A673 (cell line): ENCODE data around the gene GPR39. TPM values are rescaled to one million over a fixed set of nuclear protein-coding genes. Genes with fewer than 3 reads are reported as not detected.
"Not testable (repeated sequence)": the region's sequence is repeated elsewhere in the genome, so short reads cannot be mapped to it uniquely, and the experiment has no call there.

Experiments used
- BruUV-seq: library from RNA; stranded (reverse); fragments of 400-500 nt; replicated peaks from 2 replicates; lab custom pipeline; 2021; lab: Mats Ljungman, UMichigan
- CTCF ChIA-PET: fragments of 300-600 bp; sonication (Branson Sonifier 250); formaldehyde crosslinking; loops from one replicate; lab custom pipeline; 2022; ENCODE audit warnings: antibody characterized with exemption; lab: Charles Lee
- POLR2A ChIA-PET: fragments of 300-600 bp; sonication (Branson Sonifier 250); formaldehyde crosslinking; loops from one replicate; lab custom pipeline; 2022; ENCODE audit warnings: antibody characterized with exemption; ENCODE audit not compliant: low non-redundant PET; lab: Charles Lee
- DNase-seq: peaks from one replicate; pipeline ENCODE4 v3.0.0-alpha.2; 2015; ENCODE audit warnings: low spot score
- H3K27ac ChIP-seq: fragments of 200-600 bp; sonication (generic); 2 replicates; pipeline ENCODE4 v1.5.1; 2016; ENCODE audit warnings: mixed run types, low read depth, mild to moderate bottlenecking, mixed read lengths, antibody characterized with exemption, low read length; ENCODE audit not compliant: poor library complexity, severe bottlenecking
- H3K27me3 ChIP-seq: fragments of 200-600 bp; sonication (generic); replicated peaks from 2 replicates; pipeline ENCODE4 v1.6.1; 2017; ENCODE audit warnings: mixed run types, low read depth, mild to moderate bottlenecking, mixed read lengths, antibody characterized with exemption, low read length; ENCODE audit not compliant: insufficient read depth, poor library complexity
- H3K36me3 ChIP-seq: fragments of 200-600 bp; sonication (generic); 2 replicates; pipeline ENCODE4 v1.6.1; 2016; ENCODE audit warnings: mixed run types, mild to moderate bottlenecking, mixed read lengths, antibody characterized with exemption, low read length; ENCODE audit not compliant: insufficient read depth, poor library complexity, severe bottlenecking
- H3K4me1 ChIP-seq: fragments of 200-600 bp; sonication (generic); 2 replicates; pipeline ENCODE4 v1.6.1; 2017; ENCODE audit warnings: mixed run types, mild to moderate bottlenecking, mixed read lengths, antibody characterized with exemption, low read length; ENCODE audit not compliant: insufficient read depth, poor library complexity, severe bottlenecking
- H3K4me3 ChIP-seq: fragments of 200-600 bp; sonication (generic); 2 replicates; pipeline ENCODE4 v1.5.1; 2016; ENCODE audit warnings: low read depth, mixed run types, mild to moderate bottlenecking, mixed read lengths, low read length; ENCODE audit not compliant: poor library complexity, severe bottlenecking
- H3K9me3 ChIP-seq: fragments of 200-600 bp; sonication (generic); 2 replicates; pipeline ENCODE4 v1.6.1; 2016; ENCODE audit warnings: mixed run types, low read depth, mild to moderate bottlenecking, mixed read lengths, antibody characterized with exemption, low read length; ENCODE audit not compliant: poor library complexity, severe bottlenecking
- EZH2 ChIP-seq: fragments of 200-600 bp; sonication (generic); IDR thresholded peaks from 2 replicates; pipeline ENCODE4 v1.6.1; 2017; ENCODE audit warnings: borderline replicate concordance, low read depth, mild to moderate bottlenecking, mixed read lengths, antibody characterized with exemption, low read length; ENCODE audit not compliant: poor library complexity, severe bottlenecking
- intact Hi-C: fragments of 100-400 bp; cut with micrococcal nuclease; formaldehyde crosslinking; loops from one replicate; pipeline ENCODE4 v1.10.0; 2022; ENCODE audit not compliant: unreplicated experiment
- total RNA-seq: library from RNA; stranded (reverse); gene quantifications from 2 replicates; pipeline ENCODE4 v1.2.3, GENCODE V29; 2021
- TF ChIP-seq, protein P1 (sequence below): fragments of 300-800, 200-600 bp; sonication (generic); conservative IDR thresholded peaks from 2 replicates; pipeline ENCODE4 v1.5.1; 2017; ENCODE audit warnings: low read depth, mild to moderate bottlenecking, antibody characterized with exemption, low read length, moderate library complexity, mixed read lengths

Gene GPR39
- total RNA-seq, 1 experiment from 2014 or later, result 3.6 TPM

DNA sequence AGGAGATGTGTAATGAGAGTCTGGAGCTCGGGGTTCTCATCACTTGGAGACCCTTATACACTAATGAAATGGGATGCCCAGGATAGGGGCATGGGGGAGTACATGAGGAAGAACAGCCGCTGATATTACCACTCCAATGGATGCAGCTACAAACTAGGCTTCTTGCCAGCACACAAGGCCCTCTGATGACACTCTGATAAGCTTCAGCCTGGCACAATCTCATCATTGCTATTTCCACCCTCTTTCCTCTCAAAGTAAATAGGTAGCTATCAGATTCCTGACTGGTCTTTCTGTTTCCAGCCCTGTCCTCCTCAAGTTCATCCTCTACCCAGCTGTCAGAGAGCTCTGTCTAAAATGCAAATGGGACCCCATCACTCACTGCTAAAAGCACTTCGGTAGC is 103.0 kb downstream of the GPR39 start:
- ChIA-PET POLR2A (no interaction called here), CTCF (no interaction called here)
- Histone ChIP-seq H3K27ac (no peak overlapping the region), H3K9me3 (no peaks in the 10 kb centered on the region), H3K27me3 (no peaks in the 10 kb centered on the region), H3K36me3 (no peaks in the 10 kb centered on the region), H3K4me3 (no peak overlapping the region), H3K4me1 (no peaks in the 10 kb centered on the region)
- intact Hi-C loops, result no loop called here
- no peak for DNase-seq
- no TSS peak for BruUV-seq
- no peak for TF ChIP-seq EZH2
- TF ChIP-seq, protein P1, sequence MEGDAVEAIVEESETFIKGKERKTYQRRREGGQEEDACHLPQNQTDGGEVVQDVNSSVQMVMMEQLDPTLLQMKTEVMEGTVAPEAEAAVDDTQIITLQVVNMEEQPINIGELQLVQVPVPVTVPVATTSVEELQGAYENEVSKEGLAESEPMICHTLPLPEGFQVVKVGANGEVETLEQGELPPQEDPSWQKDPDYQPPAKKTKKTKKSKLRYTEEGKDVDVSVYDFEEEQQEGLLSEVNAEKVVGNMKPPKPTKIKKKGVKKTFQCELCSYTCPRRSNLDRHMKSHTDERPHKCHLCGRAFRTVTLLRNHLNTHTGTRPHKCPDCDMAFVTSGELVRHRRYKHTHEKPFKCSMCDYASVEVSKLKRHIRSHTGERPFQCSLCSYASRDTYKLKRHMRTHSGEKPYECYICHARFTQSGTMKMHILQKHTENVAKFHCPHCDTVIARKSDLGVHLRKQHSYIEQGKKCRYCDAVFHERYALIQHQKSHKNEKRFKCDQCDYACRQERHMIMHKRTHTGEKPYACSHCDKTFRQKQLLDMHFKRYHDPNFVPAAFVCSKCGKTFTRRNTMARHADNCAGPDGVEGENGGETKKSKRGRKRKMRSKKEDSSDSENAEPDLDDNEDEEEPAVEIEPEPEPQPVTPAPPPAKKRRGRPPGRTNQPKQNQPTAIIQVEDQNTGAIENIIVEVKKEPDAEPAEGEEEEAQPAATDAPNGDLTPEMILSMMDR, result no peak

DNA sequence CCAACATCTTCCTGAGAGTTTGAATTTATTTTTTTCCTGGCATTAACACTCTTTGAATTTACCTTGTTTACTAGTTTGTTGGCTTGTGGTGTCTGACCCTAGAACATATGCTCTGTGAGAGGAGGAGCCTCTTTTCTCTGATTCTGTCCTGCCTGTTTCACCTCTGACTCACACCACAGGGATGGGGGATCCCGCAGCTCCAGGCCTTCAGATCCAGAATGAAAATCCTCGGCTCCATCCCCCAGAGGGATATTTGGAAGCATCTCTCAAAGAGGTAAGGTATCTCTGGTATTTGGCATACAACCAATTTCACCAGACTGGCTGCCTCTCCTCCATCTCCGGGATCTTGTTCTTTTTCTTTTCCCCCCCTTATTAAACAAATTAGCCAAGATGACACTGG is 104.7 kb downstream of the GPR39 start:
- no peaks in the 10 kb centered on the region for H3K27me3 ChIP-seq
- H3K27ac ChIP-seq, result no peak overlapping the region
- DNase-seq, result no peak
- H3K4me1 ChIP-seq, result no peaks in the 10 kb centered on the region
- no peak for TF ChIP-seq EZH2
- TF ChIP-seq, protein P1, result no peak
- no peaks in the 10 kb centered on the region for H3K9me3 ChIP-seq
- ChIA-PET POLR2A (no interaction called here), CTCF (no interaction called here)
- intact Hi-C loops, result no loop called here
- no peak overlapping the region for H3K4me3 ChIP-seq
- H3K36me3 ChIP-seq, result no peaks in the 10 kb centered on the region
- no TSS peak for BruUV-seq

DNA sequence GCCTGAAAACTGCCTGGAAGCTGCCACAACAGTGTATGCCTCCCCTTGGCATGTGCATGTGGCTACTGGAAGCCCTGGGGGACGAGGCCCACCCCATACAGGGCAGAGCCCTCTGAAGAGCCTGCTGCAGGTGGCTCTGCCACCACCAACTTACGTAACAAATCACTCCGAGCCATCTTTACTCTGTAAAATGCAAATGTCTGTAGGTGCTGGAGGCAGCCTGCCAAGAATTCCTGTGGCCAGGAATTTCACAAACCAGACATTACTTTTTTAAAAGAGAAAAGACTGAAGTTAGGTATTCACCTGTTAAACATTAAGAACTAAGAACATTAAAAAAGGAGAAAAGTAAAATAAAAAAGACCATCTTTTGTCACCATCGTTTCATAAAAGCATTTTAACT is 106.3 kb downstream of the GPR39 start:
- Histone ChIP-seq H3K4me3 (no peak overlapping the region), H3K4me1 (no peaks in the 10 kb centered on the region), H3K27ac (no peak overlapping the region), H3K9me3 (no peaks in the 10 kb centered on the region), H3K27me3 (no peaks in the 10 kb centered on the region), H3K36me3 (no peaks in the 10 kb centered on the region)
- intact Hi-C loops, result no loop called here
- TF ChIP-seq EZH2, result no peak
- TF ChIP-seq, protein P1, result no peak
- DNase-seq, result no peak
- BruUV-seq, result no TSS peak
- ChIA-PET CTCF (no interaction called here), POLR2A (no interaction called here)

DNA sequence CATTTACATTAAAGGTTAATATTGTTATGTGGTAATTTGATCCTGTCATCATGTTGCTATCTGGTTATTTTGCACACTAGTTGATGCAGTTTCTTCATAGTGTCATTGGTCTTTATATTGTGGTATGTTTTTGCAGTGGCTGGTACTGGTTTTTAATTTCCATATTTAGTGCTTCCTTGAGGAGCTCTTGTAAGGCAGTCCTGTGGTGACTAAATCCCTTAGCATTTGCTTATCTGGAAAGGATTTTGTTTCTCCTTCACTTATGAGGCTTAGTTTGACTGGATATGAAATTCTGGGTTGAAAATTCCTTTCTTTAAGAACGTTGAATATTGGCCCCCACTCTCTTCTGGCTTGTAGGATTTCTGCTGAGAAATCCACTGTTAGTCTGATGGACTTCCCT is 120.5 kb downstream of the GPR39 start:
- H3K27me3 ChIP-seq, BruUV-seq, intact Hi-C loops, H3K4me3 ChIP-seq, H3K9me3 ChIP-seq, H3K27ac ChIP-seq, DNase-seq, H3K36me3 ChIP-seq, CTCF ChIA-PET, POLR2A ChIA-PET: not testable (repeated sequence)
- H3K4me1 ChIP-seq, result peaks cover 11% of the 10 kb centered on the region
